H1 (cell line): ENCODE data around the gene COL6A1.

ENCODE experiments used
- ATF2 ChIP-seq: IDR thresholded peaks from 2 replicates; pipeline ENCODE4 v1.6.1; 2012; ENCODE audit warnings: low read length, inconsistent platforms
- ATF3 ChIP-seq: IDR thresholded peaks from 2 replicates; pipeline ENCODE4 v1.6.1; 2011; ENCODE audit warnings: low read depth, mild to moderate bottlenecking, low read length; ENCODE audit not compliant: insufficient read depth
- CEBPB ChIP-seq: IDR thresholded peaks from 2 replicates; pipeline ENCODE4 v1.6.1; 2012; ENCODE audit warnings: low read depth, low read length
- CHD1 ChIP-seq: IDR thresholded peaks from 2 replicates; pipeline ENCODE4 v1.6.1; 2012; ENCODE audit warnings: low read depth, low read length, improper control_type of control experiment
- CTCF ChIP-seq, 3 experiments: IDR thresholded peaks; 1 replicate in 2 of 3; 2 replicates in 1 of 3; pipeline versions ENCODE4 v1.5.1 to v1.6.1; 2011; ENCODE audit warnings: low read length in 3 of 3, mild to moderate bottlenecking in 3 of 3, inconsistent platforms in 2 of 3, low read depth in 1 of 3, moderate library complexity in 1 of 3; ENCODE audit not compliant: insufficient read depth in 1 of 3; ENCODE audit errors: control extremely low read depth in 1 of 3
- GTF2F1 ChIP-seq: IDR thresholded peaks from 2 replicates; pipeline ENCODE4 v1.6.1; 2012; ENCODE audit warnings: low read depth, low read length, improper control_type of control experiment, borderline replicate concordance
- NRF1 ChIP-seq: IDR thresholded peaks from 2 replicates; pipeline ENCODE4 v1.6.1; 2011; ENCODE audit warnings: mild to moderate bottlenecking, low read depth, low read length, improper control_type of control experiment
- POLR2AphosphoS5 ChIP-seq: IDR thresholded peaks from 2 replicates; pipeline ENCODE4 v1.6.1; 2011; ENCODE audit warnings: low read depth, low read length
- RNF2 ChIP-seq: fragments of 200-900, 300-1000 bp; sonication (generic); IDR thresholded peaks from 2 replicates; pipeline ENCODE4 v1.7.1; 2016; ENCODE audit warnings: borderline replicate concordance, low read depth, mild to moderate bottlenecking, antibody characterized with exemption, low read length; ENCODE audit not compliant: poor library complexity, severe bottlenecking; ENCODE audit errors: missing control alignments
- SP1 ChIP-seq: IDR thresholded peaks from 2 replicates; pipeline ENCODE4 v1.6.1; 2011; ENCODE audit warnings: low read depth, low read length
- YY1 ChIP-seq: IDR thresholded peaks from 2 replicates; pipeline ENCODE4 v1.6.1; 2011; ENCODE audit warnings: low read depth, mild to moderate bottlenecking, low read length

GRCh38 chr21:46023555-46023954, 42.0 kb downstream of the COL6A1 start:
- TF ChIP-seq RNF2 (no peak), GTF2F1 (no peak), CTCF (IDR thresholded peaks at IDR 0.05; ENCODE audit: control extremely low read depth in 1 of 3, insufficient read depth in 1 of 3, low read depth in 1 of 3, low read length in 3 of 3) (no peak), ATF2 (no peak), NRF1 (no peak), CEBPB (no peak), CHD1 (no peak), SP1 (no peak), ATF3 (no peak), POLR2AphosphoS5 (no peak), YY1 (no peak)
